ENCODE data around the gene RHOJ. TPM values are rescaled to one million over a fixed set of nuclear protein-coding genes. Genes with fewer than 3 reads are reported as not detected.

The RHOJ gene
- total and polyA plus RNA-seq, 2 donors from 2014 or later: 4.0 to 20.0 TPM

DNA sequence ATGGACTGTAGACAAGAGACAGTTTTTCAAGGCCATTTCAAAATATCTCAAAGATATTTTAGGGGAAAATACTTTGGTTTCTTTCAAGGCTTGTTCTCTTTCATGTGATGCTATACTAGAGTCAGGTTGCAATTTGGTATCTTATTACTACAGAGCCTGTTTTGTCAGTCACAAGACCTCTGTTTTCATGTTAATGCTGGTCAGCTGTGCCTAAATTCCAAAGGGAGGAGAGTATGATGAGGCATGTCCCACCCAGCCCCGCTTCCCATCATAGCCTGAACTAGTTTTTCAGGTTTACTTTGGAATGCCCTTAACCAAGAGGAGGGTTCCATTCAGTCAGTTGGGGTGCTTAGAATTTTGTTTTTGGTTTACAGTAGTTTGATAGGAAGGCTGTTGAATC is 61.9 kb downstream of the RHOJ start:
- H3K27me3 ChIP-seq (ENCODE audit: control insufficient read depth, insufficient read depth, low read length): no peaks in the 10 kb centered on the region
- no peak overlapping the region for H3K4me3 ChIP-seq (ENCODE audit: low read length in 3 of 3)
- no peak for TF ChIP-seq CTCF (IDR thresholded peaks at IDR 0.05; ENCODE audit: borderline replicate concordance, extremely low read depth, insufficient read depth)
- H3K9me3 ChIP-seq (ENCODE audit: control insufficient read depth in 2 of 3, insufficient read depth in 1 of 3, low read length in 3 of 3): no peaks in the 10 kb centered on the region
- H3K36me3 ChIP-seq (ENCODE audit: control insufficient read depth in 2 of 3, insufficient read depth in 3 of 3, low read length in 3 of 3): no peaks in the 10 kb centered on the region
- H3K4me1 ChIP-seq (ENCODE audit: control insufficient read depth in 2 of 3, insufficient read depth in 2 of 3, low read depth in 1 of 3, low read length in 3 of 3): no peaks in the 10 kb centered on the region
- no peak overlapping the region for H3K27ac ChIP-seq (ENCODE audit: low read depth in 2 of 2, low read length in 2 of 2)
- intact Hi-C loops (cut with DNase I): no loop called here
- H3K9ac ChIP-seq (ENCODE audit: low read length in 3 of 3): no peak overlapping the region
- FAIRE-seq (no peak), DNase-seq (peak in 1 of 5 donors; percentile 16)

DNA sequence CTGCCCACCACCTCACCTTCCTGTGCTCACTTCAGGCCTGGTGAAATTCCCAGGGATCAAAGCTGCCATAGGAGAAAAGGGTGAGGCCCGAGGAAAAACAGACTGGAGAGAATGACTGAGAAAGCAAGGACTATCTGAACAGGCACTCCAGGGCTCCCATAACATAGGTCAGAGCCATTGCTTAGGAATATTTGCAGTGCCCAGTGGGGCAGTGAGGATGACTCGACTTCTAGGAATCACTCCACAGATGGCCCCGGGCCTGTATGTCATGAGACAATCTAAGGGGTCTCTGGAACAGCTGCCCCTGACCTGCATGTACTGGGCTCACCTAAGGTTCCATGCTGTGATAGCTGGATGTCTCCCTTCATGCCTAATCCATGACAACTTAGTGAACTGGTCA is 62.9 kb downstream of the RHOJ start:
- FAIRE-seq: no peak

GRCh38 chr14:63268771-63269170 is 64.5 kb downstream of the RHOJ start:
- intact Hi-C loops (cut with DNase I): no loop called here
- H3K4me1 ChIP-seq (ENCODE audit: control insufficient read depth in 2 of 3, insufficient read depth in 2 of 3, low read depth in 1 of 3, low read length in 3 of 3): no peaks in the 10 kb centered on the region
- H3K9me3 ChIP-seq (ENCODE audit: control insufficient read depth in 2 of 3, insufficient read depth in 1 of 3, low read length in 3 of 3): no peaks in the 10 kb centered on the region
- no peak for FAIRE-seq
- no peak for DNase-seq
- H3K27ac ChIP-seq (ENCODE audit: low read depth in 2 of 2, low read length in 2 of 2): no peak overlapping the region
- no peak overlapping the region for H3K4me3 ChIP-seq (ENCODE audit: low read length in 3 of 3)
- no peak overlapping the region for H3K9ac ChIP-seq (ENCODE audit: low read length in 3 of 3)
- H3K27me3 ChIP-seq (ENCODE audit: control insufficient read depth, insufficient read depth, low read length): no peaks in the 10 kb centered on the region
- no peak for TF ChIP-seq CTCF (IDR thresholded peaks at IDR 0.05; ENCODE audit: borderline replicate concordance, extremely low read depth, insufficient read depth)
- H3K36me3 ChIP-seq (ENCODE audit: control insufficient read depth in 2 of 3, insufficient read depth in 3 of 3, low read length in 3 of 3): no peaks in the 10 kb centered on the region

More for the DNA sequence above, 62.9 kb downstream of the RHOJ start:
- no peaks in the 10 kb centered on the region for H3K36me3 ChIP-seq (ENCODE audit: control insufficient read depth in 2 of 3, insufficient read depth in 3 of 3, low read length in 3 of 3)
- no peaks in the 10 kb centered on the region for H3K9me3 ChIP-seq (ENCODE audit: control insufficient read depth in 2 of 3, insufficient read depth in 1 of 3, low read length in 3 of 3)
- H3K27me3 ChIP-seq (ENCODE audit: control insufficient read depth, insufficient read depth, low read length): no peaks in the 10 kb centered on the region
- no peak overlapping the region for H3K9ac ChIP-seq (ENCODE audit: low read length in 3 of 3)
- no peak overlapping the region for H3K4me3 ChIP-seq (ENCODE audit: low read length in 3 of 3)
- no peak for DNase-seq
- H3K4me1 ChIP-seq (ENCODE audit: control insufficient read depth in 2 of 3, insufficient read depth in 2 of 3, low read depth in 1 of 3, low read length in 3 of 3): no peaks in the 10 kb centered on the region
- H3K27ac ChIP-seq (ENCODE audit: low read depth in 2 of 2, low read length in 2 of 2): no peak overlapping the region
- intact Hi-C loops (cut with DNase I): no loop called here
- no peak for TF ChIP-seq CTCF (IDR thresholded peaks at IDR 0.05; ENCODE audit: borderline replicate concordance, extremely low read depth, insufficient read depth)
